Memory B cell (primary cell): ENCODE data around the gene OR6Q1.

Experiments
- ATAC-seq: fragments of 150-1000 bp; cut with Tn5 transposase; 2 replicates; pipeline ENCODE4 v1.10.0; 2021; ENCODE audit warnings: low read depth, mild to moderate bottlenecking, moderate library complexity
- DNase-seq, 2 donors: peaks; one replicate each; pipeline ENCODE4 v3.0.0; 2022; ENCODE audit warnings: low spot score in 2 of 2
- H3K27ac Mint-ChIP-seq: one replicate; pipeline ENCODE4 v1.8.0; 2022; ENCODE audit warnings: mild to moderate bottlenecking, moderate library complexity, mixed read lengths
- H3K27me3 Mint-ChIP-seq: one replicate; pipeline ENCODE4 v1.8.0; 2022; ENCODE audit warnings: mixed read lengths
- H3K36me3 Mint-ChIP-seq: one replicate; pipeline ENCODE4 v1.8.0; 2022; ENCODE audit warnings: mild to moderate bottlenecking, mixed read lengths
- H3K4me1 Mint-ChIP-seq: one replicate; pipeline ENCODE4 v1.8.0; 2022; ENCODE audit warnings: mixed read lengths
- H3K4me3 Mint-ChIP-seq: one replicate; pipeline ENCODE4 v1.8.0; 2022; ENCODE audit warnings: mild to moderate bottlenecking, moderate library complexity, mixed read lengths
- H3K9me3 Mint-ChIP-seq: one replicate; pipeline ENCODE4 v1.8.0; 2022; ENCODE audit warnings: mixed read lengths

OR6Q1 gene

DNA sequence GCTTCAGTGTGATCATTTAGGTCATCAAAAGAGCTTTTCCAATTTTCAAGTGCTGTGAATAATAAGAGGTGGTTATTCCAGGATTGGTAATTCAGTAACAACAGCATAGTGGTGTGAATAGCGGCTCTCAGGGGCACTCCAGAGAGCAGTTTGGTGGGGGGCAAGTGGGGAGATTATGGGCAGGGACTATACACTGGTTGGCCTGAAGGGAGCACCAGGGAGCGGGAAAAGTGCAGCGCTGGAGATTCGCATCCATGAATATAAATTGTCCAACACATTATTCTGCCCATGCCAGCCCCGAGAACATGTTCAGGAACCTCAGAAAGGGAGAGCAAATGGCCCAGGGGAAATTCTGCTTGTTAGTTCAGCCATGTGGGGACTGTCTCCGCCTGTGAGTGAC is 37.9 kb downstream of the OR6Q1 start:
- peaks cover 3% of the 10 kb centered on the region for H3K9me3 Mint-ChIP-seq
- no peak overlapping the region for H3K27ac Mint-ChIP-seq
- no peaks in the 10 kb centered on the region for H3K4me1 Mint-ChIP-seq
- H3K4me3 Mint-ChIP-seq, result no peak overlapping the region
- DNase-seq (no peak), ATAC-seq (no peak)
- H3K27me3 Mint-ChIP-seq, result peaks cover 7% of the 10 kb centered on the region
- H3K36me3 Mint-ChIP-seq, result no peaks in the 10 kb centered on the region

DNA sequence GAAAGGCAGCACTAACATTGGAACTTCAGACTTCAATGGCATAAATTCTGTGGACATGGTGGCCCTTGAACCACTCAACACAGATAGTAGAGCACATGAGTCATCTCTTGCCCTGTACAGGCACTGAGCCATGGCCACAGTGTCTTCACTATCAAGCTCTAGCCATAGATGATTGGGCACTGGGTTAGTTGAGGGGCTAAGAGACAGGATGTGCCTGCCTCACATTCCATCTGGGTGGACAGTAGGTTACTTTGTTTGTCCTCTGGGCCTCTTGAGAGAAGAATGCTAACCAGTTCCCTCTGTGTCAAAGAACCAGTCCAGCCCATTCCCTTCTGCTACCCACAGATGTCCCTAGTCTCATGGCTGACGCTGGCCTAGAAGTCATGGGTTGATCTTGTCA is 39.8 kb downstream of the OR6Q1 start:
- Mint-ChIP-seq H3K4me3 (no peak overlapping the region), H3K9me3 (peaks cover 8% of the 10 kb centered on the region), H3K27me3 (peaks cover 2% of the 10 kb centered on the region), H3K4me1 (no peaks in the 10 kb centered on the region), H3K27ac (no peak overlapping the region), H3K36me3 (no peaks in the 10 kb centered on the region)
- ATAC-seq (no peak), DNase-seq (no peak)

DNA sequence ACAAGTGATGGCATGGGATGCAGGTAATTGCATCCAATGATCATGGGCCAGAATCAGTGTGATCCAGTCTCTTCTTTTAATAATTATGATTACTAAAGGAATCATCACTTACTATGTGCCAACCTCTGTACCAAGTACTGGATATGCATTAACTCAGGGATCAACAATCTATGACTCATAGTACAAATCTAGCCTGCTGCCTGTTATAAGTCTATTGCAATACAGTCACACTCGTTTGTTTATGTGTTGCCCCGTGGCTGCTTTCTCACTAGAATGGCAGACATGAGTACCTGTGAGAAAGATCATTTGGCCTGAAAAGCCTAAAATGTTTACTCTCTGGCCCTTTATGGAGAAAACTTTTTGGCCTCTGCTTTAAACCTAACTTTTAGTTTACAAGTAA is 45.0 kb downstream of the OR6Q1 start:
- H3K4me3 Mint-ChIP-seq, result no peak overlapping the region

More for the DNA sequence above, 45.0 kb downstream of the OR6Q1 start:
- no peaks in the 10 kb centered on the region for H3K4me1 Mint-ChIP-seq
- peaks cover 5% of the 10 kb centered on the region for H3K9me3 Mint-ChIP-seq
- no peak for DNase-seq
- H3K36me3 Mint-ChIP-seq, result no peaks in the 10 kb centered on the region
- no peak overlapping the region for H3K27ac Mint-ChIP-seq
- no peaks in the 10 kb centered on the region for H3K27me3 Mint-ChIP-seq
- ATAC-seq, result no peak
